Pancreas (tissue), 10 donors: Measurements from ENCODE around the gene NISCH. TPM values are rescaled to one million over a fixed set of nuclear protein-coding genes. Genes with fewer than 3 reads are reported as not detected.

Experiments
- ATAC-seq, 4 donors: fragments of 200-7000 bp; cut with Tn5 transposase; one replicate each; pipeline versions ENCODE4 v1.8.0 to v1.9.1; 2020; ENCODE audit warnings: mild to moderate bottlenecking in 4 of 4, moderate library complexity in 4 of 4
- DNase-seq, 6 donors: peaks; one replicate each; pipeline ENCODE4 v3.0.0-alpha.2; 2020
- FAIRE-seq: peaks from 2 replicates; lab custom pipeline; 2012; peaks lifted over from hg19 to GRCh38; lab: Jason Lieb, UNC
- H3K27ac ChIP-seq, 4 donors: fragments of 200-600 bp; sonication (generic); 1 replicate in 3 of 4; 2 replicates in 1 of 4; pipeline versions ENCODE4 v1.5.0 to v1.8.0; 2020
- H3K27me3 ChIP-seq, 4 donors: fragments of 200-600 bp; one replicate each; pipeline ENCODE4 v1.8.0; 2021
- H3K36me3 ChIP-seq, 3 donors: fragments of 200-600 bp; sonication (generic) in 1 of 3; one replicate each; pipeline versions ENCODE4 v1.5.0 to v1.8.0; 2020 to 2021
- H3K4me1 ChIP-seq, 3 donors: fragments of 200-600 bp; one replicate each; pipeline ENCODE4 v1.8.0; 2021
- H3K4me3 ChIP-seq, 4 donors: fragments of 200-600 bp; sonication (generic) in 2 of 4; one replicate each; pipeline versions ENCODE4 v1.5.0 to v1.8.0; 2020 to 2021
- H3K9me3 ChIP-seq, 4 donors: fragments of 200-600 bp; one replicate each; pipeline ENCODE4 v1.8.0; 2021
- CTCF ChIP-seq, 4 donors: fragments of 200-600 bp; sonication (generic) in 3 of 4; IDR thresholded peaks; one replicate each; pipeline versions ENCODE4 v1.5.0 to v1.8.0; 2021; ENCODE audit warnings: antibody characterized with exemption in 4 of 4
- WGBS, 2 donors: extraction: QIAGEN DNeasy Blood & Tissue Kit; methylation state at CpG; one replicate each; pipeline ENCODE4 v1.1.7; 2013; 5-methylcytosine and 5-hydroxymethylcytosine counted together
- intact Hi-C, 3 donors: fragments of 100-400 bp; cut with DNase I; formaldehyde crosslinking; loops; one replicate each; pipeline versions ENCODE4 v1.11.1 to v1.14.2; 2022
- polyA plus RNA-seq, 2 donors: library from polyadenylated mRNA; stranded (reverse); fragments of 200-250 nt; gene quantifications; one replicate each; pipeline ENCODE4 v1.2.3, GENCODE V29; 2013
- total RNA-seq, 6 donors: library from RNA; stranded (reverse); fragmentation: NEBNext Ultra II Directional in 4 of 6; extraction: Animal tissue kit (Norgen Biotek cat#: 25700) in 4 of 6; gene quantifications; one replicate each; pipeline versions ENCODE4 v1.2.1 to v1.2.4, GENCODE V29; 2021 to 2023
- donor health status: healthy with polysubstance abuse.
- donor health status: DM: no; HTN: no; CAD: no; lungs with moderate emphysema.
- donor health status: DM: no; HTN: no; CAD: no.
- donor health status: control.
- donor health status: control.
- donor health status: Bipolar disorder and iron deficiency.
- donor health status: DM: yes; HTN: yes; CAD: no.
- donor health status: DM: no; HTN: no; CAD: no.
- donor health status: DM: no; HTN: no; CAD: no.
- donor health status: DM: yes; HTN: yes; CAD: no.

Gene NISCH
- total and polyA plus RNA-seq, 8 donors: 24.4 to 109 (median 37.6) TPM

GRCh38 chr3:52468336-52468735, 12.9 kb downstream of the NISCH start:
- FAIRE-seq (no peak), ATAC-seq (peak in 1 of 4 donors; percentile 11), DNase-seq (no peak)
- Histone ChIP-seq H3K36me3 (peaks cover 0 to 23% (median 2%) of the 10 kb centered on the region in 3 donors), H3K4me1 (no peaks in the 10 kb centered on the region), H3K9me3 (no peaks in the 10 kb centered on the region), H3K4me3 (no peak overlapping the region), H3K27ac (no peak overlapping the region), H3K27me3 (no peaks in the 10 kb centered on the region)
- TF ChIP-seq CTCF (IDR thresholded peaks at IDR 0.05): no peak
- WGBS, 2 donors: 75 to 86% methylated on average over 9 of the region's 9 CpGs
- intact Hi-C loops: no loop called here

- H3K27me3 ChIP-seq: no peaks in the 10 kb centered on the region
- ATAC-seq: peak in 2 of 4 donors; percentile 19 to 27
Measured at GRCh38 chr3:52469001-52469400, 13.6 kb downstream of the NISCH start.

GRCh38 chr3:52470920-52471319, 15.5 kb downstream of the NISCH start:
- no peak for TF ChIP-seq CTCF (IDR thresholded peaks at IDR 0.05)
- no peak overlapping the region for H3K27ac ChIP-seq
- 96 to 99% methylated on average over 4 of the region's 4 CpGs for whole genome bisulfite sequencing, 2 donors
- H3K4me1 ChIP-seq: no peaks in the 10 kb centered on the region
- intact Hi-C loops: no loop called here
- DNase-seq (peak in 2 of 6 donors; percentile 22 to 50), ATAC-seq (no peak), FAIRE-seq (no peak)
- H3K27me3 ChIP-seq: no peaks in the 10 kb centered on the region
- no peak overlapping the region for H3K4me3 ChIP-seq
- H3K36me3 ChIP-seq: peaks cover 3 to 36% (median 10%) of the 10 kb centered on the region in 3 donors
- H3K9me3 ChIP-seq: no peaks in the 10 kb centered on the region

More at GRCh38 chr3:52469001-52469400, 13.6 kb downstream of the NISCH start:
- Histone ChIP-seq H3K9me3 (no peaks in the 10 kb centered on the region), H3K4me3 (no peak overlapping the region), H3K27ac (no peak overlapping the region), H3K4me1 (no peaks in the 10 kb centered on the region), H3K36me3 (peaks cover 0 to 30% (median 8%) of the 10 kb centered on the region in 3 donors)
- no peak for TF ChIP-seq CTCF (IDR thresholded peaks at IDR 0.05)
- WGBS, 2 donors: 80 to 81% methylated on average over 5 of the region's 5 CpGs
- FAIRE-seq: no peak
- DNase-seq: no peak
- intact Hi-C loops: no loop called here

GRCh38 chr3:52471371-52472238, 16.2 kb downstream of the NISCH start:
- H3K9me3 ChIP-seq: no peaks in the 10 kb centered on the region
- no peak overlapping the region for H3K4me3 ChIP-seq
- no peaks in the 10 kb centered on the region for H3K27me3 ChIP-seq
- DNase-seq (peak in 5 of 6 donors; percentile 36 to 80 (median 64)), ATAC-seq (peak; percentile 68 to 88 (median 80)), FAIRE-seq (no peak)
- intact Hi-C loops: no loop called here
- H3K36me3 ChIP-seq: peaks cover 3 to 43% (median 10%) of the 10 kb centered on the region in 3 donors
- no peaks in the 10 kb centered on the region for H3K4me1 ChIP-seq
- H3K27ac ChIP-seq: no peak overlapping the region
- WGBS, 2 donors: 48 to 52% methylated on average over 26 of the region's 26 CpGs
- TF ChIP-seq CTCF (IDR thresholded peaks at IDR 0.05): peak in 3 of 4 donors; percentile 49 to 62 (median 50)
